HG02884 (cell line): ENCODE data around the gene FAM181B.
"Not testable (repeated sequence)": the region's sequence is repeated elsewhere in the genome, so short reads cannot be mapped to it uniquely, and the experiment has no call there.

Experiments used
- ATAC-seq: cut with Tn5 transposase; IDR thresholded peaks from one replicate; pipeline ENCODE4 v1.9.1; 2021; ENCODE audit warnings: mild to moderate bottlenecking, moderate library complexity; ENCODE audit not compliant: unreplicated experiment

The FAM181B gene

DNA sequence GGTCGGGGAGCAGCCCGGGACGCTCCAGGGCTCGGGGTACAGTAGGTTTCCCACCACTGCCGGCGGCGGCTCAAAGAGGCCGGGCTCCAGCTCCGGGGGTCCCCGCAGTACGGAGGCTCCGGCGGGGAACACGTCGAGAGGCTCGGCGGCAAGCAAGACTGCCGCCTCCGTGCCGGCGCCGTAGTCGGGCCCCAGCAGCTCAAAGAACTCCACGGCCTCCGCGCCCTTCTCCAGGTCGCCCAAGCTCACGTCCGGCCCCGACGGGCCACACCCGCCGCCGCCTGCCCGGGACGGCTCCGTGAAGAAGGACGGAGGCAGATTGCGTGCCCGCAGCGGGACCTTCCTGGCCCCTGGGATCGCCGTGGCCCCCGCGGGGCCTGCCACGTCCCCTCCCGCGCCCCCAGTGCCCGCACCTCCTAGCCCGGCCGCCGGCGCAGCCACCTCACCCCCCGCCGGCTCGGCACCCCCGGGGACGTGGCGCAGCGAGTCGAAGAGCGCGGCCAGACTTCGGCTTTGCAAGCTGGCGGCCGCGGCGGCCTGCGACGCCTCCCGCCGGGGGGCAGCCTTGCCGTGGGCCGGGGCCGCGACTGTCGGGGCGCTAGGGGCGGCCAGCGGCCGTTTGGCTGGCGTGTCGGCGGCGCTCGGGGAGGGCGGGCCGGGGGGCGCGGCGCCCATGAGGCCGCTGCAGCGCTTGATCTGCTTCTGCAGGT lies 775 bp downstream of the FAM181B start:
- ATAC-seq: no peak

DNA sequence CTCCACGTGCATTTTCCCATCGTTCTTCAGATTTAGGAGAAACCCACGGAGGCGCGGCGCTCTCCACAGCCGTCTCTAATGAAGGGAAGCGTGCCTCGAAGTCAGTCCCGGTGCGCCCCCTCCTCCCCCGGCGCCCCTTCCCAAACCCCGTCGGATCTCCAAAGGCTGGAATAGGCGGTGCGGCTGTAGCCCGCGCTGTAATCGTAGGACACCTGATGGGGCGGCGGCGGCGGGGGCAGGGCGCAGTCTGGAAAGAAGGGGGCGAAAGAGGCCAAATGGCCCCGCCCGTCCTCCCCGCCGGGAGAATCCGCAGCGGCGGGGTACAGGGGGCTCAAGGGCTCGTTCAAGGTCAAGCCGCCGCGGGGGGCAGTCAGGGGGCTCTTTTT lies 1.3 kb downstream of the FAM181B start:
- ATAC-seq: no peak

DNA sequence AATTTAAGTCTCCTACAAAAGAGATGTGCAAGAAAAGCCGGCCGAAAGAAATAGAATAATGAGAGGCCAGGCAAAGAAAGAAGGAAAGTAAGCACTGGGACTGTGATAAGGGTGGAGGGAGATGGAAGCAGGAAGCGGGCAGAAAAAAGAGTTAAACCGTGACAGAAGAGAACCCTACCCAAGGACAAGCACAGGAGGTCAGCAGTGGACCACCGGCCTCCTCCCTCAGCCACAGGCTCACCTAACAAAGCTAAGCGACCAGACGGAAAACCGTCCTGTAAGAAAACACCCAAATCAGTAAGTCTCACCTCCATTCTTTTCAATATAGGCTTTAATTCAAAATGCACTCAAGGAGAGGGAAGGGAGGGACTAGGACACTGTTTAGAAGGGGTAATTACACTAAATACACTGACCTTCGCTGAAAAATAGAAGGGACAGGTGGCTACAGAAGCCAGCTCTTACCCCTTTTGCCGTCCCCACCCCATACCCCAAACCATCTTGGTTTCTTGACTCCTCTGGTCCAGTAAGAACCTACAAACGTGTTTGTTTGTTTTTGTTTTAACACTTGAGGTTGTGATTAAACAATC lies 1.9 kb downstream of the FAM181B start:
- ATAC-seq: no peak

DNA sequence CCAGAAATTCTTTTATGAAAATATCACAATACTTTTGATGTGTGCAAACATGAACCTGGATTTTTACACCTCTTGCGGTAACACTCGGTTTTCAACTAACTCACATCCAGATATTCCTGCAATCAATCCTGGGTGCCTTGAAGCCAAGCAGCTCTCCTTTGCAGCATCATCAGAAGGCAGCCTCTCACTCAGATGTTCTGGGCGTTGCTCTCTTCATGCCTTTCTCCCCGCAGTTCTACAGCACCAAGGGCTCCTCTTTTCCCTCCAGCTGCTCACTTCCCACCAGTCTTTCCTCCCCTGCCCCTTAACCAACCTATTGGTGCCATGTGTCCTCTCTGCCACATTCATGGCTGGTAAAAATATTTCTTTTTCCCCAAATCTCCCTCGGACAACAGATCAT lies 2.9 kb downstream of the FAM181B start:
- ATAC-seq: no peak

DNA sequence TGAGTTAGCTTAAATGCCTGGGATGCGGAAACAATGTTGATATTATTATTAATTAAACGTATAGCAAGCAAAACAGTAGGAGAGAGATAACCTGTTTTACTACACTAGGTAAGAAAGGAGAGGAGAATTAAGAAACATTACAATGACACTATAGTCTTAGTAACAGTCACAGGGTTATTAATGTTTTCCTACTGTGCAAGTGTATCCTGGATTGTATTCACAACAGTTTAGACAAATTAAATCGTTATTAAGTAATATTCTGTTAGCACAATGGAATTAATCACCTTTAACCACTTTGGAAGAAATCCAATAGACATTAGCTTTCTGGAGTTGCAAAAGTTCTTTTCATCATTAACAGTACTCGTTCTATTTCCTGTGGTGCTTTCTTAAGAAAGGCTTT lies 3.4 kb downstream of the FAM181B start:
- no peak for ATAC-seq

DNA sequence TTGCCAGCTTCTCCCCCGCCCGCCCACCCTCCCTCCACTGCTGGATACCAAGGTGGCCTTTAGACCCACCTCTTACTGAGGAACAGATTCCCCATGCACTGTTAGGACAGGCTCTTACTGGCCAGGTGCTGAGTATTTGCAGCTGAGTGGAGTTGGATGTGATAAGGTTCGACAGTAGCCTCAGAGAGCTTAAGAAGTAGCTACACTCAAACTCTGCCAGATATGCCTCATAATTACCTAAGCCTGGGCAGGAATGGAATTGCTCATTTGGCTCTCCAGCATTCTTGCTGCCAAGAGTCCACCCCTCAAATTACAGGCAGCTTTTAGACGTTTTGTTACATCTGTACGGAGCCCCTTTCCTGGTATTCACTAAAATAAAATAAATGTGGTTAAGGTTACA lies 9.6 kb downstream of the FAM181B start:
- ATAC-seq: no peak

DNA sequence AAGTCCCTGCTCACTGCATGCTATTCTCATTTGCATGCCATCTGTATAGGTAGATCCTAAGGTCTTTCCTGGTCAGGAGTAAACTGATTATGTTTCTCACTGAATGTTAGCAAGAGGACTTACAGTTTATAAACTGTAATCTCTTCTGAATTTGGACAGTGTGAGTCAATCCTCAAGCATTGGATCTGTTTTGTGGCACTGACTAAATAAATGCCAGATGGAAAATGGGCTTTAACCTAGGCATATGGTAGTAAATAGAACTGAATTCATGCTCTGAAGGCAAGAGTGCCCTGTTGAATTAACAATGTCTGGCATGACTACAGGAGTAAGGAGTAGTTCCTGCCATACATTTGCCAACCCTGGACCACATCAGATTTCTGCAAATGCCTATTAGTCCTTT lies 11.4 kb downstream of the FAM181B start:
- no peak for ATAC-seq

DNA sequence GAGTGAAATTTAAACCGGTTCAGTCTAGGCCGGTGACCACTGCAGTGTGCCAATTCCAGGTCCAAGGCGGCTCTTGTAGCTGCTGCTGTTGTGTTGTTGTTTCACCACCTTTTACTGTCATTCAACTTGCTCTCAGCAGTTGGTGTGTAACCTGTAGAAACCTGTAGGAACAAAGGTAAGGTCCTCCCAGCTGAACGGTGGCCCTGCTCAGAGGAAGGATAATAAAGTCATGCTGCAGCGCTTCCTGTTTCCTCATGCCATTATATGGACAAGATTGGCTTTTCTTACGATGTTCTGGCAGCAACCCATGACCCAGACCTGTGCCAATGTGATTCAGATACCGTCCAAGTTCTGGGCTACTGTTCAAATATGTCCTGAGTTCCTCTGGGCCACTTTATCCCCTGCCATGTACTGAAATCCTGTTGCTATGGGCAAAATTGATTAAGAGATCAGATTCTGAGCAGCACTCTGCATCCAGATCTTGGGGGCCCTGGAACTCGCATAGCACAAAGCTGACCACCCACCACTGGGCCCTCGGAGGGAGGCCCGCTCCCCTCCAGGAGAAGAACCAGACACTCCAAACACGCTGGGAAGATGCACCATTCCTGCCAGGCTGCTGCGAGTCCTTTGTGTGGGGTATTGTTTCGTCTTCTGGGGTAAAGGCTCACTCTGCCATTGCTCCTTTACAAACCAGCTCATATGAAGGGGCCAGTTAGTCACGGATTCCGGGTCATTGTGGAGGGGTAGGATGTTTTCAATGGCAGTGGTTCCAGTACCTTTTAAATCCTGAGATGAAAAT lies 13.2 kb downstream of the FAM181B start:
- no peak for ATAC-seq

DNA sequence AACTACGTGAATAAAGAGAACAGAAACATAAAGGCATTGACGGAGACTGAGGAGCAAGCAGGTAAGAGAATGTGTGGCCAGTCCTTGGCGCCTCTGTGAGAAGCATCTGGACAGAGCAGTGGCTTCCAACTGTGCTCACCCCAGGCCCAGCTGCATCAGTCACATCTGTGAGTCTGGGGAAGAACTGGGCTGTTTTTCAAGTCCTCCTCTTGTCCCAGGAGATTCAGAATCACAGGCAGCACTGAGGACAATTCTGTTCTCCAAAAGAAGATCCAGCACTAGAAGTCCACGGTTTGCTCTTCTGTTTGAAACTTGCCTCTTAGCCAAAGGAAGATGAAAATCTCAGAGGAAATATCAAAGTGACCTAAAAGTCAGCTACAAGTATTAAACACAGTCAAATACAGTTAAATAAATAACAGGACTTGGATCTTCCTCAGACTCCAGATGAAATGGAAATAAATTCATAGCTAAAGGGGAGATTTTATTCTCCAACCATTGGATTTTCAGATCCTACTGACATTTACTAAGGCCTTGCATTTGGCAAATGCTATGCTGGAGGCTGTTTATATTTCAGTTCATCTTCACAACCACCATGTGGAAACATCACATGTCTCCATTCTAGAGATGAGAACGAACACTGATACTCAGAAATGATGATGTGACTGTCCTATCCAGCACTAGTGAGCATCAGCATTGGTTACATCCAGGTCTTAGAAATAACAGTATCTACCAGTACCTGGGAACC lies 14.1 kb downstream of the FAM181B start:
- ATAC-seq: no peak

DNA sequence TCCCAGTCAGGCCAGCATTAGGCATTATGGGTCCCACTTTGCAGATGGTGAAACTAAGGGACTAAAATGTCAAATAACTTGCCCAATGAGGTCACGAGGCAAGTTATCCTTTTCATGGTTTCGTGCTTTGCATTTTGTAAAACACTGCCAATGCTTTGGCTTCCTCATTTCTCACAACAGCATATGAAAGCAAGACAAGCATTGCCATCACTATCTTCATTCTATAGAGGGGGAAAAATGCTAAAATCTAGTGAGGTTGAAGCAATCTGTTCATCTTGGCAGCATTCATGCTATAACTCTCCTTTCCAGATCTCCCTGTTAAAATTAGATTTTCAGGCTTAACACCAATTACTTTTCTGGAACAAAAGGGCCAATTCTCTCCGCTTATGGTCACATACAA lies 14.8 kb downstream of the FAM181B start:
- ATAC-seq: no peak

DNA sequence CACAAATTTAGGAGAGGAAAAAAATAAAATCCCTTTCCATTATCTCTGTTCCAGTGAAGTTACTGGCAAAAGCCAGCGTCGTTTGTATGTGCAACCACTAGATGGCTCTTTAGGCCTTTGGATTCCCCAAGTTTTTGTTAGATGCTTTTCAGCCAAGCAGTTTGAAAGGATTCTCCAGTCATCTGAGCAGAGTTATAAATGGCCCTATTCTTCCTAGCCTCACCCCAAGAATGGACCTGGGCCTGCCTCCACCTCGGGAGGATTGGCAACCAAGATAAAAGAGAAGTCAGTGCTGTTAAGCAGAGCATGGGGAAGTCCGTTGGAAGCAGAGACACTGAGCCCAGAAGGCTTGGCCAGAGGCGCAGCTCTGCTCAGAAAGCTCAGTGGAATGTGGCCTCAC lies 15.4 kb downstream of the FAM181B start:
- no peak for ATAC-seq

DNA sequence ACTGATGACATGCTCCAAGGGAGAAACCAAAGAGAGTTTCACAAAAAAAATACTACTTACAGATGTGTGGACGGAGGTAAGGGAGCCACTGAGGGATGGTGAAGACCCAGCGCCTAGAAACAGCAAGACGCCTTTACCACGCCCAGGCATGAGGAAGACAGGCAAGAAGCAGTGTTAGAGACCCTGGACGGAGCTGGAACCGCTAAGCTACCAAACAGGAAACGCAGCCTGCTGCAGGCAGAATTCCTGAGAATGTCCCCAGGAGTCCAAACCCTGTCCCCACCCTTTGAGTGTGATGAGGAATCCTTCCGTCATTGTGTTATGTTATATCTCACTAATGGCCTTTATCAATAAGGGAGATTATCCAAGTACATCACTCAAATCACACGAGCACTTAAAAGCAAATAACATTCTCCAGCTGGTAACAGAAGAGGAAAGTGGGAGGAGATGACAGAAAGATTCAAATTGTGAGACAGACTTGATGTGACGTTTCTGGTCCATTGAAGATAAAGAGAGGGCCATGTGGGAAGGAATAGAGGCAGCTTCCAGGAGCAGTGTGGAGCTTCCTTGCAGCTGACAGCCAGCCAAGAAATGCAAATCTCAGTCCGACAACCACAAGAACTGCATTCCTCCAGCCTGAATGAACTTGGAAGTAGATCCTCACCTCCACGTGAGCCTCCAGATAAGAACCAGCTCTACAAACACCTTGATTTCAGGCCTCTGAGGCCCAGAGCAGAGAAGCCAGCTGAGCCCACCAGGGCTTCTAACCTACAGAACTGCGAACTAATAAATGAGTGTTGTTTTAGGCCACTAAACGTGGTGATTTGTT lies 19.1 kb downstream of the FAM181B start:
- no peak for ATAC-seq

DNA sequence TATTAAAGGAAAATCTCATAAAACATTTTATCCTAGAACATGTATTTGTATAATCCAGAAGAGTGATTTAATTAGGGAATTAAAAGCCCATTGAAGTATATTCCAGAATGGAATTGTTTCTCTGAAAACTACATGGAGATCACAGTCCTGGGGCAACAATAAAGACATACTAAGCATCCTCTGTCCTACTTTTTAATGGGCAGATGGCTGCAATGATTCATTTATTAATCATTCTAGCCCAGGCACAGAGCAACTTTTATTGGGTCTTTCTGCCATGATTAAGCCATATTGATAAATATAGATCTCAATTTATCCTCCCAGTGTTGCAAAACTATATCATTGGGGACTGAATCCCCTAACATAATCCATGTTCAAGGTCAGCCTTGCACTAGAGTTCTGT lies 22.0 kb downstream of the FAM181B start:
- ATAC-seq: no peak

DNA sequence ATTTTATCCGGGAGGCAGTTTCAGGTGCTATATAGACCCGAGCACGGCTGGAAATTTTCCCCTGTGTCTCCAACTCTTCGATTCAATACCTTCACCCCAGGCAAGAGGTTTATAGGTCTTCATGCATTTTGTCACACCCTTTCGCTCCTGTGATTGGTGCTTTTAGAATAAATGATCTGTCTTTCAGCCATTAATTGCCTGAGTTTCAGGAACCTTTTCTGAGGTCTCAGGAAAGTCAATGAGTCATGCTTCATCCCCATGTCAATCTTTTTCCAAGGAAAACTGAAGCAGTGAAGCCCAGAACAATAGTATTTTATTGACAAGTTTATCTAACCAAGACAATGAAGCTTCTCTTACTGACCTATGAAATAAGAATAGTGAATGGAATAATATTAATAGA lies 29.9 kb downstream of the FAM181B start:
- ATAC-seq: no peak

DNA sequence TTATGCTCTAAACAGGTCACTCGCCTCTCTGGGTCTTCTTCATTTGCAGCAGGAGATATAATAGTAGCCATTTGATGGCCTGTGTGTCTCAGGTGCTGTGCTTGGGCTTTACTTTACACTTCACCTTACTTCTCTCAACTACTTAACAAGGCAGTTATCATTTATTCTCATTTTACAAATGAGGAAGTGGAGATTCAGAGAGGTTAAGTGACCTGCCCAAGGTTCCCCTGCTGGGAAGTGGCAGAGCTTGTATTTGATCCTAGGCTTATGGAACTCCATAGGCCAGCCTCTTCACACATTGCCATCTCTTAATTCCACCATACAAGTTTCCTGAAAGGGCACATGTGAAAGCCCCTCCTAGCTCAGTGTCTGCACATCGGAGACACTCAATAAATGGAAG lies 30.4 kb downstream of the FAM181B start:
- ATAC-seq: no peak

DNA sequence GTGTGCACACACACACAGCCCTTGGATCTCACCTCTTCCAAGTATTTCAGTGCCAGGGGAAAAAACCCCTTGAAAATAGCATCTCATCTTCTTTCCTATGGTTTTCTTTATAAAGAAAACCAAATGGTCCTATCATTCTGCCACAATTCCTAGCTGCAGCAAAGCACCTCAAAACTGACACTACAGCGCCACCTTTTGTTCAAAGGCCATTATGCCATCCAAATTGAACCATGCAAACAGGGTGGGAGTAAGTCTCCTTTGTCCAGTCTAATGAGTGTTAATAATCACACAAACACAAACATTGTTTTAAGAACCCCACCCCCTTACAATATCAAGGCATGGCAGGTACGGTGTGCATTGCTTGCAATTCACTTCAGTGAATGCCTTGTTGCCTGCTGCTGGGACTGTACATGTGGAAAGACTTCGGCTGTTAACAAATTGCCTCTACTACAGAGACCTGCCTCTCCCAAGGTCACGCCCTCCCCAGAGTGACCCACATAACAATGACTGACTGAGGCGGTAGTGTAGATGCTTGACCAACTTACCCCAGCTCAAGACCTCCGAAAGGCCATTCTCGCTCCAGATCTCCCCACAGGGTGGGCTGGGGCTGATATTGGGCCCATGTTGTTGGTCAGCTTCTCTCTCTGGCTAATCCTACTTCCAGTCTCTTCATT lies 31.7 kb downstream of the FAM181B start:
- ATAC-seq: peak; percentile 77

DNA sequence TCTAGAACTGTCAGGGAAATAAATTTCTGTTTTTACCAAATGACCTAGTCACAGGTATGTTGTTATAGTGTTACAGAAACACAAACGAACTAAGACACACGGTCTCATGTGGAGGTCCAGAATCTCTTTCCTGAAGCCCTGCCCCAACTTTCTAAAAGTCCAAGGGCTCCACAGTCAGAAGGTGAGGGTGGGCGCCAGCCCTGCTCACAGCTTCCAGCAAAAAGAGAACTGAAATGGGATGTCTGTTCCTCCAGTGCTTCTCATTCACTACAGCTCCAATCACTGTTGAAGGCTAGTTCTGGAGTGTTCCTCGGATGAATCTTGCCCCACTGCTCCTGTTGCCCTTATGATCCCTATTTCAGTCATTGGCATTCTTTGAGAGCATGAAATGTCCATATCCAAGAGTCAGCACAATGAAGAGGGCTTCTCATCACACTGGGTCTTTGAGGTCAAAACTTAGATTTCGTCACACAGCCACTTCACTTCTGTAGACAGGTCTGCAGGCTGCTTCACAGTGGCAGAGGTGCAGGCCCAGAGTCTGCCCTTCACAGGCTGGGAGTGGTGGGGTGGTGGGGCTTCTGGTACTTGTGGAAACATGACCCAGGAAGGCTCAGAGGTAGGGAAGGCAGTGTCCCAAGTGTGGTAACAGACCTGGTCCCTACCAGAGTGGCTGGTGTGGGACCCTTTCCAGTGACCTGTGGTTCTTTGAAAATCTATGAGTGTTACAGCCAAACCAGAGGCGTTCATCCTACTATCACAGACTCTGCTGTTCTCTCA lies 34.9 kb downstream of the FAM181B start:
- ATAC-seq: no peak

DNA sequence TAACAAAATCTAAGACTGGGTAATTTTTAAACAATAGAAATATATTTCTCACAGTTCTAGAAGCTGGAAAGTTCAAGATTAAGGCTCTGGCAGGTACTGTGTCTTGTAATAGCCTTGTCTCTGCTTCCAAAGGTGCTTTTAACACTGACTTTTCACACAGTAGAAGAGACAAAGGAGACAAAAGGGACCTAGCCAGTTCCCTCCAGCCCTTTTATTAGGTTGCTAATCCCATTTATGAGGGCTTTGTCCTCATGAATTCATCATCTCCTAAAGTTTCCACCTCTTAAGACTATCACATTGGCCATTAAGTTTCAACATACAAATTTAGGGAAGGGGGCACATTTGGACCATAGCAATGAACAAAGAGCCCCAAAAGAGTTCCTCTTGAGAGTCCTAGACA lies 40.7 kb downstream of the FAM181B start:
- ATAC-seq: no peak

DNA sequence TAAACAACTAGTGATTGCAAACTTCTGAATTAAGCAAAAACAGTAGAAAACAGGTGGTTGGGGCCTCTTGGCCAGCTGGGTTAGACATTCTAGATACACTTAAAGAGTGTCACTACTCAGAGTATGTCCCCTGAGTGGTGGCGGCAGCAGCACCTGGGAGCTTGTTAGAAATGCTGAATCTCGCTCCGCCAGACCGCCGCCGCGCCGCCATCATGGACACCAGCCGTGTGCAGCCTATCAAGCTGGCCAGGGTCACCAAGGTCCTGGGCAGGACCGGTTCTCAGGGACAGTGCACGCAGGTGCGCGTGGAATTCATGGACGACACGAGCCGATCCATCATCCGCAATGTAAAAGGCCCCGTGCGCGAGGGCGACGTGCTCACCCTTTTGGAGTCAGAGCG lies 44.3 kb downstream of the FAM181B start:
- ATAC-seq: not testable (repeated sequence)
